Measurements from ENCODE around the gene HDGFL3.

- TF ChIP-seq CTCF (IDR thresholded peaks at IDR 0.05) (no peak), EZH2 (IDR thresholded peaks at IDR 0.05; ENCODE audit: borderline replicate concordance, insufficient read depth, low read depth, low read length, poor library complexity, severe bottlenecking) (no peak)
Measured at GRCh38 chr15:83104141-83104540, 103.5 kb downstream of the HDGFL3 start.
